CD4-positive, alpha-beta memory T cell (primary cell): Measurements from ENCODE around the gene DGCR8. TPM values are rescaled to one million over a fixed set of nuclear protein-coding genes. Genes with fewer than 3 reads are reported as not detected.

Source experiments
- CTCF ChIA-PET: fragments of 350-600 bp; sonication (Branson Sonifier 250); formaldehyde crosslinking; loops from one replicate; lab custom pipeline; 2021; ENCODE audit warnings: inconsistent platforms; ENCODE audit not compliant: partially characterized antibody; lab: Charles Lee
- POLR2A ChIA-PET: fragments of 350-600 bp; sonication (Branson Sonifier 250); formaldehyde crosslinking; loops from one replicate; lab custom pipeline; 2021; ENCODE audit not compliant: partially characterized antibody; lab: Charles Lee
- DNase-seq, 5 donors: peaks; one replicate each; pipeline versions ENCODE4 v3.0.0 to v3.0.0-alpha.2; 2020 to 2022; ENCODE audit warnings: mixed read lengths in 1 of 5
- H3K27ac ChIP-seq: one replicate; pipeline ENCODE4 v1.7.0; 2013; ENCODE audit warnings: low read depth, low read length
- H3K27me3 ChIP-seq: 2 replicates; pipeline ENCODE4 v1.7.0; 2013; ENCODE audit warnings: mild to moderate bottlenecking, low read length, moderate library complexity; ENCODE audit not compliant: insufficient read depth
- H3K36me3 ChIP-seq: 2 replicates; pipeline ENCODE4 v1.7.0; 2013; ENCODE audit warnings: mild to moderate bottlenecking, low read length, moderate library complexity; ENCODE audit not compliant: insufficient read depth
- H3K4me1 ChIP-seq: 2 replicates; pipeline ENCODE4 v1.7.0; 2013; ENCODE audit warnings: mild to moderate bottlenecking, low read length, moderate library complexity; ENCODE audit not compliant: insufficient read depth
- H3K4me3 ChIP-seq, 2 donors: one replicate each; pipeline ENCODE4 v1.7.0; 2013; ENCODE audit warnings: low read length in 2 of 2, mild to moderate bottlenecking in 1 of 2
- H3K9me3 ChIP-seq, 2 donors: one replicate each; pipeline ENCODE4 v1.7.0; 2013; ENCODE audit warnings: low read length in 2 of 2, control low read depth in 1 of 2; ENCODE audit not compliant: control insufficient read depth in 1 of 2
- H3K27ac Mint-ChIP-seq, 7 donors: one replicate each; pipeline ENCODE4 v1.8.0; 2020 to 2021; ENCODE audit warnings: mixed read lengths in 7 of 7, mild to moderate bottlenecking in 6 of 7, inconsistent platforms in 3 of 7, moderate library complexity in 3 of 7
- H3K27me3 Mint-ChIP-seq, 2 donors: one replicate each; pipeline ENCODE4 v1.8.0; 2020 to 2021; ENCODE audit warnings: mixed read lengths in 2 of 2
- H3K36me3 Mint-ChIP-seq, 2 donors: one replicate each; pipeline ENCODE4 v1.8.0; 2020 to 2021; ENCODE audit warnings: mixed read lengths in 2 of 2, inconsistent platforms in 1 of 2, mild to moderate bottlenecking in 1 of 2
- H3K4me1 Mint-ChIP-seq, 4 donors: one replicate each; pipeline ENCODE4 v1.8.0; 2020 to 2021; ENCODE audit warnings: mixed read lengths in 4 of 4, mild to moderate bottlenecking in 1 of 4
- H3K4me3 Mint-ChIP-seq, 8 donors: one replicate each; pipeline ENCODE4 v1.8.0; 2020 to 2021; ENCODE audit warnings: mixed read lengths in 8 of 8, mild to moderate bottlenecking in 7 of 8, moderate library complexity in 6 of 8, inconsistent platforms in 3 of 8
- H3K9me3 Mint-ChIP-seq, 8 donors: one replicate each; pipeline ENCODE4 v1.8.0; 2020 to 2021; ENCODE audit warnings: mixed read lengths in 8 of 8, mild to moderate bottlenecking in 5 of 8, inconsistent platforms in 3 of 8, moderate library complexity in 1 of 8
- intact Hi-C: fragments of 100-400 bp; cut with micrococcal nuclease; formaldehyde crosslinking; loops from one replicate; pipeline ENCODE4 v1.15.1; 2023
- polyA plus RNA-seq, 2 donors: library from polyadenylated mRNA; unstranded; fragments of 300-500 nt; fragmentation: Illumina TruSeq; gene quantifications; one replicate each; pipeline ENCODE4 v1.2.3, GENCODE V29; 2021
- total RNA-seq, 2 experiments: library from RNA; stranded (reverse); gene quantifications; one replicate each; pipeline ENCODE4 v1.2.3, GENCODE V29; 2021

DGCR8 gene
- total and polyA plus RNA-seq, 4 experiments from 2014 or later: 2.2 to 48.2 (median 26.3) TPM

DNA sequence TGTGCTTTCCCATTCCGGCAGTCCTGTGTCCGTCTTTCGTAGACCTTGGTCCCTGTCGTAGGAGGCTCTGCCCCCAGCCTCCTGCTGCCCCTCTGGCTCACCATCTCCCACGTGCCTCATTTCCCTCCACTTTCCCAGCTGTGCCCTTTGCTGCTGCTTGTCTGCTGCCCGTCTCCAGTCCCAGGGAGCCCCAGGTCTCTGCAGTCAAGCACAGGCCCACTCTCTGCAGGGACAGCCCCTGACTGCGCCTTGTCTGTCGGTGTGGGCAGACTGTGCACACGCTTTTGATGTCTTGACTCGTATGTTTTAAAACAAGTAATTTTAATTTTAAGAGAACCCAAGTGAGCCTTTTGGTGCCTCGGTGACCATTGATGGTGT is 12.4 kb downstream of the DGCR8 start:
- H3K27ac ChIP-seq: peak overlapping the region; percentile 16

DNA sequence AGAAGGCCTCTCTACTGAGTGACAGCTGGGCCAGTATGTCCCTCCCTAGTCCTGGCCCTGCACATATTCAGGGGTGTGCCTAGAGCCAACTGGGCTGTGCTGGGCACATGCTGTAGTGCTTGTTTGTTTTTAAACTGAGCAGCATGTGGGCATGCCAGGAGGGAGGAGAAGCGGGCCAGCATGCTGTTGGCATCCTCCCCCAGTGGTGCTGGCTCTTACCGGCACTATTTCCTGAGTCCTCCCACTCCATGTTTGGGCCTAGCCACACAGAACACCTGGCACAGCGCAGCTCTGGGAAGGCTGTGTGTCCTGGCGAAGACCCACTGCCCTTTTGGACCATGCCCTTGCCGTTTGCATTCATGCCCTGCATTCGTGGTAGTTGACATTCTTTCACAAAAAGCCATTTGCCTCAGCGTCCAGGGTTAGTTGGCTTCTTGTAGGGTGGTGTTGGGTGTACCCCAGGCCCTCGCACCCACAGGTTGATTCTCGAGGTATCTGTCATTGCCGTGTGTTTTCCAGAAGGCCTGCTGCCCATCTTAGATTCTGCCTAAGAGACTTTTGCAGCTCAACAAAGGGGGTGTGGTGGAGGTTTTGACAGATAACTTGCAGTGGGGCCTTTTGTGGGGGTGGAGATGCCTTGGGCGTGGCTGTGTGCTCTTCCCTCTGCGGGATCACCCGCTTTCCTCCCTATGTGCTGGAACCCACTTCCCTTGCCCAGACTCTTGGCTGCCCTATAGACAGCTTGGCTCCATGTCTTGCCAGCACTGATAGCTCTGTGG is 13.6 kb downstream of the DGCR8 start:
- peaks cover 10 to 42% (median 27%) of the 10 kb centered on the region in 4 donors for H3K4me1 Mint-ChIP-seq
- H3K4me3 Mint-ChIP-seq: peak overlapping the region in 3 of 8 donors; percentile 37 to 50 (median 43)
- H3K36me3 Mint-ChIP-seq: peaks cover 61 to 75% of the 10 kb centered on the region in 2 donors
- Histone ChIP-seq H3K4me3 (no peak overlapping the region), H3K27me3 (no peaks in the 10 kb centered on the region), H3K36me3 (peaks cover 82% of the 10 kb centered on the region), H3K4me1 (peaks cover 22% of the 10 kb centered on the region), H3K9me3 (no peaks in the 10 kb centered on the region), H3K27ac (no peak overlapping the region)
- ChIA-PET CTCF (no interaction called here), POLR2A (no interaction called here)
- peak overlapping the region in 3 of 7 donors; percentile 46 to 75 (median 62) for H3K27ac Mint-ChIP-seq
- no peaks in the 10 kb centered on the region for H3K9me3 Mint-ChIP-seq
- DNase-seq: no peak
- H3K27me3 Mint-ChIP-seq: no peaks in the 10 kb centered on the region
- intact Hi-C loops: no loop called here

More for the DNA sequence above, 12.4 kb downstream of the DGCR8 start:
- no peak for DNase-seq
- Mint-ChIP-seq H3K27ac (peak overlapping the region in 6 of 7 donors; percentile 30 to 86 (median 56)), H3K4me3 (peak overlapping the region in 4 of 8 donors; percentile 30 to 77 (median 47)), H3K4me1 (peaks cover 6 to 39% (median 24%) of the 10 kb centered on the region in 4 donors), H3K27me3 (no peaks in the 10 kb centered on the region), H3K36me3 (peaks cover 61 to 76% of the 10 kb centered on the region in 2 donors), H3K9me3 (no peaks in the 10 kb centered on the region)
- intact Hi-C loops: no loop called here
- Histone ChIP-seq H3K4me3 (no peak overlapping the region), H3K4me1 (peaks cover 17% of the 10 kb centered on the region), H3K9me3 (no peaks in the 10 kb centered on the region), H3K27me3 (no peaks in the 10 kb centered on the region), H3K36me3 (peaks cover 89% of the 10 kb centered on the region)
- CTCF ChIA-PET: no interaction called here
- POLR2A ChIA-PET: no interaction called here

DNA sequence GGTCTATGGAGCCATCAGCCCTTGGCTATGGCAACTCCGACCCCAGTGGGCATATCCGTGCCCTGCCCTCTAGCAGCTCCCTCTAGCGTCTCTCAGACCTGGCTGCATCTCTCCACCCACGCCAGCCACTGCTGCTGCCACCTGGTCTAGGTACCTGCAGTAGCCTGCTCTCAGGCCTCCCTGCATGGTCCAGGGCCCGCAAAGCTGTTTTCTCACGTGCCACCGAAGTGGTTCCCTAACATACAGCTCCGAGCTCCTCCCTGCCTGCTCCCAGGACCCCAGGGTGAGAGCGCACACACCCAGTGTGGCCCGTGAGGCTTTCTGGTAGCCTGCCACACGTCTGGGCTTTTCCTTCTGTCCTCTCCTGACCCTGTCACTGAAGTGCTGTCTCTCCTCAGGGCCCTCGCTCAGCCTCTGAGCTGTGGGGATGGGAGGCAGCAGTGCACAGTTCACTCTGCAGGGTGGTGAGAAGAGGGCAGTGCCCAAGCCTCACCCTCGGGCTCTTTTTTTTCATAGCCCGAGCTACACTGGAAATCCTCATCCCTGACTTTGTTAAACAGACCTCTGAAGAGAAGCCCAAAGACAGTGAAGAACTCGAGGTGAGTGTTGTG is 14.3 kb downstream of the DGCR8 start:
- peaks cover 29% of the 10 kb centered on the region for H3K4me1 ChIP-seq
- Mint-ChIP-seq H3K27ac (peak overlapping the region in 5 of 7 donors; percentile 41 to 62 (median 60)), H3K4me3 (peak overlapping the region in 2 of 8 donors; percentile 29 to 43), H3K4me1 (peaks cover 14 to 49% (median 32%) of the 10 kb centered on the region in 4 donors), H3K9me3 (no peaks in the 10 kb centered on the region), H3K36me3 (peaks cover 57 to 72% of the 10 kb centered on the region in 2 donors), H3K27me3 (no peaks in the 10 kb centered on the region)
- H3K36me3 ChIP-seq: peaks cover 85% of the 10 kb centered on the region
- H3K9me3 ChIP-seq: no peaks in the 10 kb centered on the region
- H3K4me3 ChIP-seq: no peak overlapping the region
- DNase-seq: no peak
- ChIA-PET CTCF (no interaction called here), POLR2A (no interaction called here)
- H3K27me3 ChIP-seq: no peaks in the 10 kb centered on the region
- intact Hi-C loops: no loop called here
- no peak overlapping the region for H3K27ac ChIP-seq

DNA sequence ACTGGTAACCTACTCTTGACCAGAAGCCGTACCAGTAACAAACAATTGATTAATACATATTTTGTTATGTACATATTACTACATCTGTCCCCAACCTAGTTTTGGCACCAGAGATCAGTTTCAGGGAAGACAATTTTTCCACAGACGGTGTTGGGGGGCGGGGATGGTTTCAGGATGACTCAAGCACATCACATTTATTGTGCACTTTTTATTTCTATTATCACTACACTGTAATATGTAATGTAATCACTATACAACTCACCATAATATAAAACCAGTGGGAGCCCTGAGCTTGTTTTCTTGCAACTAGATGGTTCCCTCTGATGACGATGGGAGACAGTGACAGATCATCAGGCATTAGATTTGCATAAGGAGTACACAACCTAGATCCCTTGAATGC is 15.5 kb downstream of the DGCR8 start:
- H3K27me3 Mint-ChIP-seq: no peaks in the 10 kb centered on the region
- peaks cover 34% of the 10 kb centered on the region for H3K4me1 ChIP-seq
- DNase-seq: no peak
- no peak overlapping the region for H3K27ac ChIP-seq
- peaks cover 73% of the 10 kb centered on the region for H3K36me3 ChIP-seq
- H3K9me3 Mint-ChIP-seq: no peaks in the 10 kb centered on the region
- H3K4me3 Mint-ChIP-seq: no peak overlapping the region
- ChIA-PET POLR2A (no interaction called here), CTCF (no interaction called here)
- no peaks in the 10 kb centered on the region for H3K9me3 ChIP-seq
- peaks cover 47 to 64% of the 10 kb centered on the region in 2 donors for H3K36me3 Mint-ChIP-seq
- H3K4me3 ChIP-seq: no peak overlapping the region
- peaks cover 26 to 56% (median 42%) of the 10 kb centered on the region in 4 donors for H3K4me1 Mint-ChIP-seq
- intact Hi-C loops: no loop called here
- peak overlapping the region in 4 of 7 donors; percentile 42 to 87 (median 73) for H3K27ac Mint-ChIP-seq
- H3K27me3 ChIP-seq: no peaks in the 10 kb centered on the region

DNA sequence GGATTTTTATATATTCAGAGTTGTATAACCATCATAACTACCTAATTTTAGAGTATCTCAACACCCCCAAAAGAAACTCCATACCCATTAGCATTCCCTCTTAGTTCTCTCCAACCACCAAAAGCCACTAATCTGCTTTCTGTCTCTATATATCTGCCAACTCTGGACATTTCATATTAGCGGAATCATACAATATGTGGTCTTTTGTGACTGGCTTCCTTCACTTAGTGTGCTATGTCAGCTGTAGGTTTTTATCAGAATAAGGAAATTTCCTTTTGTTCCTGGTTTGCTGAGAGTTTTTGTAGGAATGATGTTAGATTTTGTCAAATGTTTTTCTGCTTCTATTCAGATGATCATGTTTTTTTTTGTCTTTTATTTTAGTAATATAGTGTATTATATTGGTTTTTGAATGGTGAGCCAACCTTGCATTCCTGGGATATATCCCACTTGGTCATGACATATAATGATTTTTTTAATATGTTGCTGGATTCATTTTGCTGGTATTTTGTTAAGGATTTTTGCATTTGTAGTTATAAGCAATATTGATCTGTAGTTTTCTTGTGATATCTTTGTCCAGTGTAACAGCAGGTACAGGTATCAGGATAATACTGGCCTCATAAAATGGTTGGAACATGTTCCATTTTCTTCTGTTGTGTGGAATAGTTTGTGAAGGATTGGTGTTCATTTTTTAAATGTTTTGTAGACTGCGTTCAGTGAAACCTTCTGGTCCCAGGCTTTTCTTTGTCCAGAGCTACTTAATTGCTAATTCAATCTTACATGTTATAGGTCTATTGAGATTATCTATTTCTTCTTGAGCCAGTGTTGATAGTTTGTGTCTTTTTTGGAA is 16.8 kb downstream of the DGCR8 start:
- intact Hi-C loops: no loop called here
- H3K9me3 Mint-ChIP-seq: no peaks in the 10 kb centered on the region
- H3K36me3 ChIP-seq: peaks cover 60% of the 10 kb centered on the region
- no peaks in the 10 kb centered on the region for H3K27me3 Mint-ChIP-seq
- peaks cover 30% of the 10 kb centered on the region for H3K4me1 ChIP-seq
- H3K4me3 Mint-ChIP-seq: no peak overlapping the region
- no peak overlapping the region for H3K27ac ChIP-seq
- ChIA-PET POLR2A (no interaction called here), CTCF (interaction anchor here (0.5 kb wide), 1 partner anchor 173 kb away, joined by 4 read pairs; no protein-coding TSS in a partner anchor)
- peaks cover 34 to 55% of the 10 kb centered on the region in 2 donors for H3K36me3 Mint-ChIP-seq
- H3K27ac Mint-ChIP-seq: peak overlapping the region; percentile 3 to 79 (median 30)
- no peaks in the 10 kb centered on the region for H3K27me3 ChIP-seq
- no peak for DNase-seq
- no peaks in the 10 kb centered on the region for H3K9me3 ChIP-seq
- no peak overlapping the region for H3K4me3 ChIP-seq
- peaks cover 26 to 52% (median 40%) of the 10 kb centered on the region in 4 donors for H3K4me1 Mint-ChIP-seq

DNA sequence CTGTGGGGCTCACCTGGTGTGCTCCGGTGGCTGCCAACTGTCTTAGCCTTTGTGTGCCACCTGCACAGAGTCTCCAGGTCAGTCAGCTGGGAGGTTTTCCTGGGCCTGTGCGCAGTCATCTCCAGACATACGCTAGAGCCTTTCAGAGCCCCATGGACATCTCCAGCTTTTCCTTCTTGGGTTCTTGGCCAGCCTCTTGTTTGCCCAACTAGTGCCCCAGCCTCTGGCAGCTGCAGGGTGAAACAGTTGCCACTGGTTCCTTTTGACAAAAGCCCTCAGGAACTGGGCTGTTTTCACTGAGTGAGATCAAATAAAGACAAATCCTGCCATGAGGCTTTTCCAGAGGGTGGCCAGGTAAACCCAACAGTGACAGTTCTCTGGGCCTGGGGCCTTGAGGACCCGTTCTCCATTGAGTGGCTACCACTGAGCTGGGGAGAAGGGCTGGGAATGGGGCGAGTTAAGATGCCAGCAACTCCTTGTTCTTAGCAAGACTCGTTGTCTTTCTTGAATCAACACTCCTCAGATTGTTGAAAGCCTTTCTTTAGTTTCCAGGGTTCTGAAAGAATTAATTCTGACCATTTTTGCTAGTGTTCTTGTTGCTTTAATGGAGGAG is 19.2 kb downstream of the DGCR8 start:
- peak overlapping the region; percentile 69 for H3K27ac ChIP-seq
- H3K4me3 Mint-ChIP-seq: peak overlapping the region in 4 of 8 donors; percentile 5 to 91 (median 51)
- CTCF ChIA-PET: interaction anchor here (2.3 kb wide), 1 partner anchor 17 kb away, joined by 7 read pairs; no protein-coding TSS in a partner anchor

More for the DNA sequence above, 19.2 kb downstream of the DGCR8 start:
- intact Hi-C loops: no loop called here
- H3K27me3 Mint-ChIP-seq: no peaks in the 10 kb centered on the region
- H3K27ac Mint-ChIP-seq: peak overlapping the region; percentile 92 to 98 (median 94)
- no peaks in the 10 kb centered on the region for H3K9me3 Mint-ChIP-seq
- H3K4me1 ChIP-seq: peaks cover 30% of the 10 kb centered on the region
- H3K4me1 Mint-ChIP-seq: peaks cover 24 to 54% (median 38%) of the 10 kb centered on the region in 4 donors
- DNase-seq: no peak
- no peaks in the 10 kb centered on the region for H3K27me3 ChIP-seq
- peaks cover 29 to 52% of the 10 kb centered on the region in 2 donors for H3K36me3 Mint-ChIP-seq
- POLR2A ChIA-PET: no interaction called here
- peaks cover 50% of the 10 kb centered on the region for H3K36me3 ChIP-seq
- no peak overlapping the region for H3K4me3 ChIP-seq
- H3K9me3 ChIP-seq: no peaks in the 10 kb centered on the region
